Stomach (tissue), 9 donors: ENCODE data around the gene ARRDC4. TPM values are rescaled to one million over a fixed set of nuclear protein-coding genes. Genes with fewer than 3 reads are reported as not detected.

Experiments
- DNase-seq, 2 donors: peaks; one replicate each; pipeline versions ENCODE4 v3.0.0 to v3.0.0-alpha.2; 2013 to 2019
- H3K27ac ChIP-seq, 5 donors: fragments of 200-600 bp in 4 of 5; sonication (generic) in 4 of 5; one replicate each; pipeline ENCODE4 v1.5.1; 2013 to 2019; ENCODE audit warnings: mild to moderate bottlenecking in 1 of 5, moderate library complexity in 1 of 5
- H3K27me3 ChIP-seq, 3 donors: fragments of 200-600 bp; sonication (generic); one replicate each; pipeline ENCODE4 v1.5.1; 2017 to 2019; ENCODE audit warnings: mixed run types in 1 of 3
- H3K36me3 ChIP-seq, 4 donors: fragments of 200-600 bp; sonication (generic); 1 replicate in 3 of 4; 2 replicates in 1 of 4; pipeline ENCODE4 v1.5.1; 2016 to 2019
- H3K4me1 ChIP-seq, 4 donors: fragments of 200-600 bp; sonication (generic); one replicate each; pipeline ENCODE4 v1.5.1; 2016 to 2019
- H3K4me3 ChIP-seq, 4 donors: fragments of 200-600 bp; sonication (generic) in 3 of 4; one replicate each; pipeline ENCODE4 v1.5.1; 2016 to 2019; ENCODE audit warnings: mild to moderate bottlenecking in 1 of 4
- H3K9me3 ChIP-seq, 4 donors: fragments of 200-600 bp; sonication (generic); one replicate each; pipeline ENCODE4 v1.5.1; 2016 to 2019
- EP300 ChIP-seq: sonication (generic); formaldehyde crosslinking; IDR thresholded peaks from one replicate; pipeline ENCODE4 v1.6.1; 2017; ENCODE audit warnings: antibody characterized with exemption
- POLR2A ChIP-seq, 4 donors: fragments of 450-650 bp; IDR thresholded peaks; one replicate each; pipeline ENCODE4 v1.6.1; 2016; ENCODE audit warnings: antibody characterized with exemption in 4 of 4, control low read depth in 2 of 4, mild to moderate bottlenecking in 1 of 4, moderate library complexity in 1 of 4
- POLR2AphosphoS5 ChIP-seq, 3 donors: sonication (generic); formaldehyde crosslinking; IDR thresholded peaks; one replicate each; pipeline ENCODE4 v1.6.1; 2016; ENCODE audit warnings: antibody characterized with exemption in 3 of 3
- WGBS, 5 donors: extraction: QIAGEN DNeasy Blood & Tissue Kit in 3 of 5; methylation state at CpG; one replicate each; pipeline versions ENCODE4 v1.1.5 to v1.1.7; 2013 to 2018; 5-methylcytosine and 5-hydroxymethylcytosine counted together
- intact Hi-C: fragments of 100-400 bp; cut with DNase I; formaldehyde crosslinking; loops from one replicate; pipeline ENCODE4 v1.15.1; 2023; ENCODE audit warnings: low total_unique reads
- polyA plus RNA-seq, 3 donors: library from polyadenylated mRNA; stranded (reverse); fragments of 200-250 nt; gene quantifications; one replicate each; pipeline ENCODE4 v1.2.3, GENCODE V29; 2013
- total RNA-seq, 5 donors: library from RNA; depleted of rRNA; stranded (reverse); fragments of >200 nt; gene quantifications; one replicate each; pipeline versions ENCODE4 v1.1.0 to v1.2.3, GENCODE V29; 2014 to 2016
- TF ChIP-seq, protein P1 (sequence below), 7 experiments: fragments of 450-650 bp in 4 of 7; fragments of 200-600 bp in 3 of 7; sonication (generic) in 3 of 7; IDR thresholded peaks; one replicate each; pipeline ENCODE4 v1.5.1; 2016 to 2019; ENCODE audit warnings: antibody characterized with exemption in 7 of 7, control low read depth in 2 of 7, mild to moderate bottlenecking in 1 of 7
- donor health status: healthy with polysubstance abuse.
- donor health status: Bipolar disorder and iron deficiency.
- donor health status: healthy.

Gene ARRDC4
- total and polyA plus RNA-seq, 8 donors, result 13.2 to 110 (median 49.2) TPM

DNA sequence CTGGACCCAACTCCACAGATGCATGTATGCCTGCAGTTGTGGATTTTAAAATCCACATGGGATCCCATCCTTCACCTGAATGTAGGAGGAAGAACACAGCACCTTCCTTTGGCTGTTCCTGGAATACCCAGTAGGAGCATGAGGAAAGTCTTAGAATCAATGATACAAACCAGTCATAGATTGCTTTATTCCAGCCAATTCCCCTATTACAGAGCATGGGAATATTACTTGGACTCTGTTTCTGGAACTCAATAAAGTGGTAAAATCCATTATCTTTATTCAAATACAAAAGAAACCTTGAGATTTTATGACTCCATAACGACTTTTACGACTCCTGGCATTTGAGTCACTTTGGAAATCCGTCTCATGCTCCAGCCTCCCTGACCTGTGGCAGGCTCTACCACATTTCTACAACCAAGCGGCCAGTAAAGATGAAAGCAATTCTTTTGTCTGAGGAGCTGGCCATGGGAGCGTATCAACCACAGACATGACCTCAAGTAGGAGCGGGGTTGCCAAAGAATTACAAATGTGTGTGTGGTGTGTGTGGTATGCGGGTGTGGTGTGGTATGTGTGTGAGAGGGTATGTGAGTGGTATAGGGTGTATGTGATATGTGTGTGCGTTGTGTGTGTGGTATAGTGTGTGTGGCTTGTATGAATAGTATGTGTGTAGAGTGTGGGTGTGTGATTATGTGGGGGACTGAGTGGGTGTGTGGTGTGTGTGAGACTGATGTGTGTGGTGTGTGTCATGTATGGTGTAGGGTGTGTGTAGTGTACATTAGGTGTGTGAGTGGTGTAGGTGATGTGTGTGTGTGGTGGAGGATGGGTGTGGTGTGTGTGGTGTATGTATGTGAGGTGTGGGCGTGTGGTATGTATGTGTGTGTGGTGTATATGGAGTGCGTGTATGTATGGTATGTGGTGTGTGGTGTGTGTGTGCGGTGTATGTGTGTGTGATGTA is 40.0 kb downstream of the ARRDC4 start:
- TF ChIP-seq, protein P1, sequence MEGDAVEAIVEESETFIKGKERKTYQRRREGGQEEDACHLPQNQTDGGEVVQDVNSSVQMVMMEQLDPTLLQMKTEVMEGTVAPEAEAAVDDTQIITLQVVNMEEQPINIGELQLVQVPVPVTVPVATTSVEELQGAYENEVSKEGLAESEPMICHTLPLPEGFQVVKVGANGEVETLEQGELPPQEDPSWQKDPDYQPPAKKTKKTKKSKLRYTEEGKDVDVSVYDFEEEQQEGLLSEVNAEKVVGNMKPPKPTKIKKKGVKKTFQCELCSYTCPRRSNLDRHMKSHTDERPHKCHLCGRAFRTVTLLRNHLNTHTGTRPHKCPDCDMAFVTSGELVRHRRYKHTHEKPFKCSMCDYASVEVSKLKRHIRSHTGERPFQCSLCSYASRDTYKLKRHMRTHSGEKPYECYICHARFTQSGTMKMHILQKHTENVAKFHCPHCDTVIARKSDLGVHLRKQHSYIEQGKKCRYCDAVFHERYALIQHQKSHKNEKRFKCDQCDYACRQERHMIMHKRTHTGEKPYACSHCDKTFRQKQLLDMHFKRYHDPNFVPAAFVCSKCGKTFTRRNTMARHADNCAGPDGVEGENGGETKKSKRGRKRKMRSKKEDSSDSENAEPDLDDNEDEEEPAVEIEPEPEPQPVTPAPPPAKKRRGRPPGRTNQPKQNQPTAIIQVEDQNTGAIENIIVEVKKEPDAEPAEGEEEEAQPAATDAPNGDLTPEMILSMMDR (IDR thresholded peaks at IDR 0.05), result no peak
- no peak for TF ChIP-seq EP300
- TF ChIP-seq POLR2AphosphoS5 (IDR thresholded peaks at IDR 0.05), result no peak
- no peak for TF ChIP-seq POLR2A (IDR thresholded peaks at IDR 0.05)
- DNase-seq, result no peak
- no peak overlapping the region for H3K27ac ChIP-seq
- intact Hi-C loops, result no loop called here
- H3K27me3 ChIP-seq, result no peaks in the 10 kb centered on the region
- H3K4me3 ChIP-seq, result no peak overlapping the region
- H3K9me3 ChIP-seq, result no peaks in the 10 kb centered on the region
- no peaks in the 10 kb centered on the region for H3K36me3 ChIP-seq
- 56 to 74% (median 65%) methylated on average over 11 of the region's 11 CpGs for WGBS, 5 donors
- peaks cover 4 to 30% (median 7%) of the 10 kb centered on the region in 4 donors for H3K4me1 ChIP-seq

DNA sequence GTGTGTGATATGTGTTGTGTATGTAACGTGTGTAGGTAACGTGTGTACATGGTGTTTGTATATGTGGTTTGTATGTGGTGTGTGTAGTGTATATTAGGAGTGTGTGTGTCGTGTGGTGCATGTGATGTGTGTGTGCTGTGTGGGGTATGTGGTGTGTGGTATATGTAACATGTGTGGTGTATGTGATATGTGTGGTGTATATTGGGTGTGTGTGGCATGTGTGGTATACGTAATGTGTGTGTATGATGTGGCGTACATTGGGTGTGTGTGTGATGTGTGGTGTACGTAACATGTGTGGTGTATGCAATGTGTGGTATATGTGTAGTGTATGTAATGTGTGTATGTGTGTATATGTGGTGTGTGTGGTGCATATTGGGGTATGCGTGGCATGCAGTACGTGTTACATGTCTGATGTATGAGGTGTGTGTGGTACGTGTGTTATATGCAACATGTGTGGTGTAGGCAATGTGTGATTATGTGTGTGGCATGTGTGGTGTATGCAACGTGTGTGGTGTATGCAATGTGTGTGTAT is 41.2 kb downstream of the ARRDC4 start:
- Histone ChIP-seq H3K27ac (no peak overlapping the region), H3K4me1 (peaks cover 0 to 21% (median 0%) of the 10 kb centered on the region in 4 donors), H3K27me3 (no peaks in the 10 kb centered on the region), H3K9me3 (no peaks in the 10 kb centered on the region), H3K36me3 (no peaks in the 10 kb centered on the region), H3K4me3 (no peak overlapping the region)
- TF ChIP-seq, protein P1 (IDR thresholded peaks at IDR 0.05), result no peak
- TF ChIP-seq EP300 (no peak), POLR2AphosphoS5 (IDR thresholded peaks at IDR 0.05) (no peak), POLR2A (IDR thresholded peaks at IDR 0.05) (no peak)
- intact Hi-C loops, result no loop called here
- no peak for DNase-seq
- 94 to 98% (median 97%) methylated on average over 10 of the region's 10 CpGs for WGBS, 5 donors

DNA sequence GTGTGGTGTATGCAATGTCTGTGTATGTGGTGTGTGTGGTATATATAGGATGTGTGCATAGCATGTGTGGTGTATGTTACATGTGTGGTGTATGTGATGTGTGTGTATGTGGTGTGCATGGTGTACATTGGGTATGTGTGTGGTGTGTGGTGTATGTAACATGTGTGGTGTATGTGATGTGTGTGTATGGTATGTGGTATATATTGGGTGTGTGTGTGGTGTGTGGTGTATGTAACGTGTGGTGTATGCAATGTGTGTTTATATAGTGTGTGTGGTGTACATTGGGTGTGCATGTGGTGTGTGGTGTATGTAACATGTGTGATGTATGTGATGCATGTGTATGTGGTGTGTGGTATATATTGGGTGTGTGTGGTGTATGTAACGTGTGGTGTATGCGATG is 41.9 kb downstream of the ARRDC4 start:
- Histone ChIP-seq H3K27ac (peak overlapping the region in 1 of 5 donors; percentile 0), H3K9me3 (no peaks in the 10 kb centered on the region), H3K4me1 (peaks cover 0 to 20% (median 0%) of the 10 kb centered on the region in 4 donors), H3K36me3 (no peaks in the 10 kb centered on the region), H3K27me3 (no peaks in the 10 kb centered on the region), H3K4me3 (no peak overlapping the region)
- TF ChIP-seq POLR2A (IDR thresholded peaks at IDR 0.05) (no peak), EP300 (no peak), POLR2AphosphoS5 (IDR thresholded peaks at IDR 0.05) (no peak)
- TF ChIP-seq, protein P1 (IDR thresholded peaks at IDR 0.05), result no peak
- DNase-seq, result no peak
- intact Hi-C loops, result no loop called here
- WGBS, 5 donors, result 91 to 95% (median 93%) methylated on average over 3 of the region's 3 CpGs

DNA sequence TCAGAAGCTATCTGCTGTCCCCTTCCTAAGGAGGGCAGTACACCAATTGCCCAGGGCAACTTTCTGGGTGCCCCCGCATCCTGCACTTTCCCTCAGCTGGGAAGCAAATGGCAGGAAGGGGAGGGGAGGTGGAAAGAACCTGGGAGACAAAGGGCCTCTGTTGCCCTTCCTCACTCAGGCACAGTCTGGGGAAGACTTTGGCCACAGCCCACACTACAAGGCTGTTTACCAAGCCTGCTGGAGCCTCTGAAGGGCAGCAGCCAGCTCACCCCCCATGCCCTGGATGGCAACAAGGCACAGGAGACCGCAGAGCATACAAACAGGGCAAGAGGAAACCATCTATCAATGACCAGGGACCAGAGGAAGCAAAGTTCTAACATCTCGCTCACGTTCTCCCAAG is 42.4 kb downstream of the ARRDC4 start:
- no peak overlapping the region for H3K4me3 ChIP-seq
- WGBS, 5 donors, result 52 to 88% (median 56%) methylated on average over 4 of the region's 4 CpGs
- H3K27me3 ChIP-seq, result no peaks in the 10 kb centered on the region
- peaks cover 0 to 20% (median 0%) of the 10 kb centered on the region in 4 donors for H3K4me1 ChIP-seq
- no peak for TF ChIP-seq POLR2AphosphoS5 (IDR thresholded peaks at IDR 0.05)
- TF ChIP-seq, protein P1 (IDR thresholded peaks at IDR 0.05), result no peak
- TF ChIP-seq POLR2A (IDR thresholded peaks at IDR 0.05), result no peak
- no peak for TF ChIP-seq EP300
- peak overlapping the region in 2 of 5 donors; percentile 0 to 55 for H3K27ac ChIP-seq
- intact Hi-C loops, result no loop called here
- no peaks in the 10 kb centered on the region for H3K36me3 ChIP-seq
- DNase-seq, result no peak
- H3K9me3 ChIP-seq, result no peaks in the 10 kb centered on the region
